Cardiac fibroblast (primary cell): Measurements from ENCODE around the gene CBY2.
A peak's percentile ranks its signal among the peaks of the same experiment; 100 is the strongest.

Experiments used
- DNase-seq, 2 donors: peaks; one replicate each; pipeline versions ENCODE4 v3.0.0 to v3.0.0-alpha.2; 2010; ENCODE audit warnings: low read depth in 2 of 2
- H3K4me3 ChIP-seq, 2 donors: replicated peaks in 1 of 2; 1 replicate in 1 of 2; 2 replicates in 1 of 2; pipeline ENCODE4 v1.5.1; 2011; ENCODE audit warnings: low read depth in 2 of 2, low read length in 2 of 2, mild to moderate bottlenecking in 2 of 2, moderate library complexity in 1 of 2
- TF ChIP-seq, protein P1 (sequence below): IDR thresholded peaks from one replicate; pipeline ENCODE4 v1.5.1; 2011; ENCODE audit warnings: low read depth, mild to moderate bottlenecking, low read length, inconsistent platforms

CBY2 gene

DNA sequence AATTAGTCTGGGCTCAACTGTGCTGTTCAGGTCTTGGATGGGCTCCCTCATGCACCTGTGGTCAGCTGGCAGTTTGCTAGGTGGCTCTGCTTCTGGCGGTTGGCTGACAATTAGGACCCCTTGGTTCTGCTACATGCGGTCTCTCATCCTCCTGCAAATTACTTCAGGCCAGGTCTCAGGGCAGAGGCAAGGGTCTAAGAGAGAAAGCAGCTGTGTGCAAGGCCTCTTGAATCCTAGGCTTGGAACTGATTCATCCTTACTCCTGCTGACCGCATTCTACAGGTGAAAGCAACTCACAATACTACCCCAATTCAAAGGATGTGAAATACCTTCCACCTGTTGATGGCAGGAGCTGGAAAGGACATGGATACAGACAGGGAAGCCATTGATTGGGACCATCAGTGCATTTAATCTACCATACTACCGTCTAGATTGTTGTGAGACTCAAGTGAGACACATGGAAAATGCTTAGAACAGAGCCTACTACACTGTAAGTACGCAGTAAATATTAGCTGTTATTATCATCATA lies 19.1 kb downstream of the CBY2 start:
- TF ChIP-seq, protein P1, sequence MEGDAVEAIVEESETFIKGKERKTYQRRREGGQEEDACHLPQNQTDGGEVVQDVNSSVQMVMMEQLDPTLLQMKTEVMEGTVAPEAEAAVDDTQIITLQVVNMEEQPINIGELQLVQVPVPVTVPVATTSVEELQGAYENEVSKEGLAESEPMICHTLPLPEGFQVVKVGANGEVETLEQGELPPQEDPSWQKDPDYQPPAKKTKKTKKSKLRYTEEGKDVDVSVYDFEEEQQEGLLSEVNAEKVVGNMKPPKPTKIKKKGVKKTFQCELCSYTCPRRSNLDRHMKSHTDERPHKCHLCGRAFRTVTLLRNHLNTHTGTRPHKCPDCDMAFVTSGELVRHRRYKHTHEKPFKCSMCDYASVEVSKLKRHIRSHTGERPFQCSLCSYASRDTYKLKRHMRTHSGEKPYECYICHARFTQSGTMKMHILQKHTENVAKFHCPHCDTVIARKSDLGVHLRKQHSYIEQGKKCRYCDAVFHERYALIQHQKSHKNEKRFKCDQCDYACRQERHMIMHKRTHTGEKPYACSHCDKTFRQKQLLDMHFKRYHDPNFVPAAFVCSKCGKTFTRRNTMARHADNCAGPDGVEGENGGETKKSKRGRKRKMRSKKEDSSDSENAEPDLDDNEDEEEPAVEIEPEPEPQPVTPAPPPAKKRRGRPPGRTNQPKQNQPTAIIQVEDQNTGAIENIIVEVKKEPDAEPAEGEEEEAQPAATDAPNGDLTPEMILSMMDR = no peak
- no peak for DNase-seq
- H3K4me3 ChIP-seq = no peak overlapping the region

DNA sequence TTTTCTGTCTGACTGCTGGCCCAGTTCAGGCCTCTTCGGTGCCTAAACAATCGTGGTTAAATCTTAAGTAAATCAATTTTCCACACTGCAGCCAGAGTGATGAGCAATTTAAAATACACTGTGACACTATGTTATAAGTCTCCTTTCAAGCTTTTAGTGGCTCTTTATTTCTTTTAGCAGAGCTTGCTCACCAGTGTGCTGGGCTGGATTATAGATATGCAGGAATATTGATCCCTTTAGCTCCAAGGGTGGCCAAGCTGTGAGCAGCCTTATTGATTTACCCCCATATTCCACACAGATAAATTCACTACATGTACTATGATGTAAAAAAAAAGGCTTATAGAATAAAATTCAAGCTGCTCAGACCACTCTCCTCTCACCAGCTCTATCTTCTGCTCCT lies 21.7 kb downstream of the CBY2 start:
- no peak for DNase-seq
- no peak overlapping the region for H3K4me3 ChIP-seq
- TF ChIP-seq, protein P1 = no peak

DNA sequence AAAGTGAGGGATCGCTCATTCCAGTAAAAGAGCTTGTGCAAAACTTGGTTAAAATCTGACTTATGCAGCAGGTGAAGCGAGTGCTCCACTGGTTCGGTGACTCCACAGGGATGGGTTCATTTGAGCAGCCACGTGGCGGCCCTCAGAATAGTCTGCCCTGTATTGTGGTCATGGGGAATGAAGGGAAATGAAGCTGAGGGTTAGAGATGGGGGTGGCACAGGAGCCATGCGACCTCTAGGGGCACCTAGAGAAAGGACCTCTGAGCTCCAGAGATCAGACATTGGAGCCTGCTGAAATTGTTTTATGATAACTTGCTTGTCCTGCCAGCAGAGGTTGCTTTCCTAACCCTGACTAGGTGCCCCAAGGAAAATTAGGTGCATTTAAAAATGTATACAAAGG lies 26.6 kb downstream of the CBY2 start:
- no peak for DNase-seq
- H3K4me3 ChIP-seq = no peak overlapping the region
- TF ChIP-seq, protein P1 = peak; percentile 15

DNA sequence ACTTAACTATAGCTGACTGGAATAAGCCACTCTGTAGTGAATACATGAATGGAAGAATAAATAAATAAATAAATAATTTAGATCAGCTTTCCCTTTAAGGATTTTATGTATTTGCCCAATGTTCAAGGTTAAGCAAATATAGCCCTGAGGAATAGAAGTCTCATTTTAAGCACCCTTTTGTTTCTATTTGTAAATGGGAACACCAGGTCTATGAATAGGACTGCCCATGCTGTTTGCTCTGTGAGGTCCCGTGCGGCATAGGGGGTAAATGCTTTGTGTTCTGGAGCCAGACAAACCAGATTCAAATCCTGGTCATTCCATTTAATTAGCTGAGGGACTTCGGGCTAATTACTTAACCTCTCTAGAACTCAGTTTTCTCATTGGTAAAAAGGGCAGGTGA lies 29.3 kb downstream of the CBY2 start:
- no peak for DNase-seq
- no peak overlapping the region for H3K4me3 ChIP-seq
- TF ChIP-seq, protein P1 = no peak

DNA sequence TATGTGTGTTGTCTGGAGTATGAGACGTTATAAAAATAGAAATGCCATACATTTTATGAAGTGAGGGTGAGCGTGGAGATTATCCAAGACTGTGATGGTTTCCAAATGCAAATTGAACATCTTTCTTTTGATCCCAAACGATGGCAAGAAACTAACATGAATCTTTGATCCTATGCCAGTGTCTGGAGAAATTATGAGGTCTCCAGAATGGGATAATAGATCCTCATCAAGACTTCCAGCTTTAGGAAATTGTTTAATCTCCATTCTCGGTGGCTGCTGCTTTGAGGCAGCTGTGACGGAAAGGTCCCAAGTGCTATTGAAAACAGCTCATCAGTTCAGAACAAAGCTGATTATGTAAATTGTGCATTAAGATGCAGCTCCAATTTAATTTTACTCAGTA lies 30.8 kb downstream of the CBY2 start:
- TF ChIP-seq, protein P1 = no peak

DNA sequence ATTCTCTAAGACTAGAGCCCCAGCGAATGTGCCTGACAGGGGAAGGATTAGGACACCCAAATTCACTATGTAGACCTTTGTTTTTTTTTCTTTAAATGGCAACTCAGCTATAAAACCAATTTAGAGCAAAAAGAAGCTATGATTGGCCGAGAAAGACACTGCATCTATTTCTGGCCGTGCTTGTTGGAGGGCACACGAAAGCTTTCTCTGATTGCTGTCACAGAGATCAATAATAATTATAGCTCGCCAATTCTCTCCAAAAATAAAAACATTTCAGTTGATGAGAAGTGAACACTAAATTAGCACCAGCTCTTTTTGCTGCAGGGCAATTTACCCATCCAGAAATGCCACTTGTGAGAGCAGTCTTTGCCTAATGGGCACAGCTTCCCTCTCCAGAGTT lies 31.2 kb downstream of the CBY2 start:
- no peak overlapping the region for H3K4me3 ChIP-seq
- TF ChIP-seq, protein P1 = no peak
- no peak for DNase-seq

More for the DNA sequence above, 30.8 kb downstream of the CBY2 start:
- no peak overlapping the region for H3K4me3 ChIP-seq
- no peak for DNase-seq

DNA sequence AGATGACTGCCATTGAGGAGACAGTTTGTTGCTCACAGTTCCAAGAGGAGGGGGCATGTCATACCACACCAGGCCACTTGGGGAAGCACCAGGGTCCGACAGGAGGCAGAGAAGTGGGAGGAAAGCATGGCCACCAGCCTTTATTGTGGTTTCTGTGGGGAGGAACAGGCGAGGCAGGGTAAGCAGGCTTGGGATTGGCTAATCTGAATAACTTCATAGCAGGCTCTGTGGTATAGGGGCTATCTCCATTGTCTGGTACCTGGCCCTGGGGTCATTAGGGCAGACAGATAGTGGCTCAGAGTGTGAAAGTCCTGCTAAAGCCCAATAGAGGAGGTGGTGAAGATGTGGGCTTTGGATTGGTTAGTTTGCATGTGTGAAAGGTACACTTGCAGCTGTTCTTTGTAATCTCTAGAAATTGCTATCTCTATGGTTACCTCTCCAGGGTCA lies 35.5 kb downstream of the CBY2 start:
- DNase-seq = no peak
- TF ChIP-seq, protein P1 = peak; percentile 16
- no peak overlapping the region for H3K4me3 ChIP-seq
